Smooth muscle cell of bladder (primary cell): Measurements from ENCODE around the gene ZBTB49. TPM values are rescaled to one million over a fixed set of nuclear protein-coding genes. Genes with fewer than 3 reads are reported as not detected.

Source experiments
- total RNA-seq: library from RNA; depleted of rRNA; stranded (reverse); fragments of >200 nt; gene quantifications from 2 replicates; pipeline ENCODE4 v1.2.3, GENCODE V29; 2014

The ZBTB49 gene, protein sequence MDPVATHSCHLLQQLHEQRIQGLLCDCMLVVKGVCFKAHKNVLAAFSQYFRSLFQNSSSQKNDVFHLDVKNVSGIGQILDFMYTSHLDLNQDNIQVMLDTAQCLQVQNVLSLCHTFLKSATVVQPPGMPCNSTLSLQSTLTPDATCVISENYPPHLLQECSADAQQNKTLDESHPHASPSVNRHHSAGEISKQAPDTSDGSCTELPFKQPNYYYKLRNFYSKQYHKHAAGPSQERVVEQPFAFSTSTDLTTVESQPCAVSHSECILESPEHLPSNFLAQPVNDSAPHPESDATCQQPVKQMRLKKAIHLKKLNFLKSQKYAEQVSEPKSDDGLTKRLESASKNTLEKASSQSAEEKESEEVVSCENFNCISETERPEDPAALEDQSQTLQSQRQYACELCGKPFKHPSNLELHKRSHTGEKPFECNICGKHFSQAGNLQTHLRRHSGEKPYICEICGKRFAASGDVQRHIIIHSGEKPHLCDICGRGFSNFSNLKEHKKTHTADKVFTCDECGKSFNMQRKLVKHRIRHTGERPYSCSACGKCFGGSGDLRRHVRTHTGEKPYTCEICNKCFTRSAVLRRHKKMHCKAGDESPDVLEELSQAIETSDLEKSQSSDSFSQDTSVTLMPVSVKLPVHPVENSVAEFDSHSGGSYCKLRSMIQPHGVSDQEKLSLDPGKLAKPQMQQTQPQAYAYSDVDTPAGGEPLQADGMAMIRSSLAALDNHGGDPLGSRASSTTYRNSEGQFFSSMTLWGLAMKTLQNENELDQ
- 2.1 and 2.4 TPM in 2 replicates for total RNA-seq

DNA sequence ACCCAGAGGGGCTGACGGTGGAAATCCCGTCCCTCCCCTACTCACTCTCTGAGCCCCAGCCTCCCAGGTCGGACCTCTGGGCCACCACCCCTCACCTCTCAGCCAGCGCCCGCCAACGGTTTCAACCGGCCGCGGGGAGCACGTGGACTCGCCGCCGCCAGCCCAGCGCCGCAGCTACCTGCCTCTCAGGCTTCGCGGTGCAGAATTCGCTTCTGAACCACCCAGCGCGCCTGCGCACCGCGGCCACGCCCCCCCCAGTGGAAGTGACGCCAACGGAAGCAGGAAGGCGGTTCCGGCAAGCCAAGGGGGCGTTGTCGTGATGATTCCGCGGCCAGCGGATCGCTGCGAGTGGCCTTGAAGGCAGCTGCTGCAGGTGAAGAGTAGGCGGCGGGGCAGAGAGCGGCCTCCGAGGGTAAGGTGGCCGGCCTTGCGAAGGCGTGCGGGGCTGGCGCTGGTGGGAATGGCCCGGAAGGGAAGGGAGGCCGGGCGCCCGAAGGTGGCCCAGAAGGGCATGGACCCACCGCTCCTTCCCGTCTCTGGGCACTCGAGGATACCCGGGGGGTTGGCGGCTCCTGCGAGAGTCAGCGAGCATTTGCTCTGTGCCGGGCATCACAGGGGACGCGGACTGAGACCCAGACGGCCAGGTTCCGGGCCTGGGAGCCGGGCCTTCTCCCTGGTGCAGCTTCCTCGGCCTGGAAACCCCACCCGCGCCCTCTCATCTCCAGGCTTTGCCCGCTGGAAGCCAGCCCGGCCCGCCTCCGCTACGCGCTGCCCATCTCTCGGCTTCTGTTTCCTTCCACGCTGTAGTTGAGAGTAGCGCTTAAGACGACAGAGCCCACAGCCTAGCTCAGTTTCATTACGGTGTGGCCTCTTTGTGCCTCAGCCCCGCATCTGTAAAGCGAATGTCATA lies at the start of gene ZBTB49, which contains the start of gene LYAR:
TSS of gene ZBTB49 (plus strand) at position 311 of the 910 bp plus-strand sequence. CDS start 9,695 bp downstream, outside the sequence.
TSS of gene LYAR (minus strand) at position 214 of the 910 bp plus-strand sequence. CDS start 6,412 bp downstream, outside the sequence.

DNA sequence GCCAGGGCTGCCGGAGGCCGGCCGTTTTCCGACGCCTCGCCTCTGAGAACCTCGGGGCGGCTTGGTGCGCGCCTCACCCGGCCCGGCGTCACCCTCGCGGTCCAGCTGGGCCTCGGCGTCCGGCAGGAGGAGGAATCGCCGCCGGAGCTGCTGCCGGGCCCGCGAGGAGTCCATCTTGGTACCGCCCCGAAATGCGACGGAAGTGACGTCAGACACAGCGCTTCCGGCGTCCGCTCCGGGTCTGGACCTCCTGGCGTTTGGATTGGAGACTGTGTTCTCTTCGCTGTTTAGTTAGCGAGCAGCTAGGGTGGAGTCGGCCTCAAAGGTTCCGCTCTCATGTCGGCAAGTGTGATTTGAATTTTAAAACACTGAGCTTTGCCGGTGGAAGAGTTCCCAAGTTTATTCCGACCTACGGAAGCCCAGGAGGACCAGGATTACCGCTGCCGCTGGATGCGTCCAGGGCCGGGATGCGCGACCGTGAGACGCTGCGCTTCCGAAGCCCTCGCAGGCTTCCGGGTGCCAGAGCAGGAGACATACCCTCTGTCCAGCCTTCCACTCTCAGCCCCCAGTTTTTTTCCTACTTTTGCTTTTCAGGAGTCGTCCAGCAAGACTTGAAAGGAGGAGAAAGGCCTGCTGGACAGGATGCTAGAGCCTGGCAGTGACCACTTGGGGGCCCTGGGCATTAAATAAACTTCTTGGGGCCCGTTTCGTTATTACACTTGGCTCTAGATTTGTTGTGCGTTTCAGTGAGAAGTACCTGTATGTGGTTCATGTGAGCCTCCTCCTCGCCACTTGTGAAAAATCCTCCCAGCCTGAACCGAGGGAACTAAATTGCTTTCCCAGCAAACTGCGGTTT lies 41.8 kb upstream of the ZBTB49 start, which contains the start of gene TMEM128:
TSS of gene TMEM128 (minus strand) at position 195 of the 856 bp plus-strand sequence. CDS start at position 174, 21 bp downstream.

Other genes with a start within 250 kb of the ZBTB49 start
- gene OTOP1, start 63.3 kb upstream of the ZBTB49 start, total RNA-seq = not detected in 2 replicates
- 28.4 and 30.3 TPM in 2 replicates for gene TMEM128, start 42.0 kb upstream of the ZBTB49 start, total RNA-seq
- 7.7 and 9.8 TPM in 2 replicates for gene LYAR, start 97 bp upstream of the ZBTB49 start, total RNA-seq
- 2.4 and 19.9 TPM in 2 replicates for gene NSG1, start 96.9 kb downstream of the ZBTB49 start, total RNA-seq